Endothelial cell of umbilical vein (primary cell): ENCODE results near the gene UBAC1. TPM values are rescaled to one million over a fixed set of nuclear protein-coding genes. Genes with fewer than 3 reads are reported as not detected.

Source experiments
- BruUV-seq: library from RNA; stranded (reverse); fragments of 400-500 nt; replicated peaks from 2 replicates; lab custom pipeline; 2021; lab: Mats Ljungman, UMichigan
- CTCF ChIA-PET: fragments of 300-600, 350-600 bp; sonication (Branson Sonifier 250); formaldehyde crosslinking; loops from one replicate; lab custom pipeline; 2021; ENCODE audit warnings: antibody characterized with exemption, inconsistent platforms; lab: Charles Lee
- POLR2A ChIA-PET: fragments of 300-600, 350-600 bp; sonication (Branson Sonifier 250); formaldehyde crosslinking; loops from one replicate; lab custom pipeline; 2021; ENCODE audit warnings: antibody characterized with exemption, inconsistent platforms; lab: Charles Lee
- DNase-seq: peaks from one replicate; pipeline ENCODE4 v3.0.0-alpha.2; 2011; ENCODE audit warnings: low read depth, low spot score
- FAIRE-seq: peaks from 2 replicates; lab custom pipeline; 2011; peaks lifted over from hg19 to GRCh38; lab: Jason Lieb, UNC
- H2AFZ ChIP-seq: 2 replicates; pipeline ENCODE4 v1.6.0; 2012; ENCODE audit warnings: low read depth, low read length, control low read depth, inconsistent platforms
- H3K27ac ChIP-seq: 2 replicates; pipeline ENCODE4 v1.5.1; 2011; ENCODE audit warnings: low read depth, mild to moderate bottlenecking, control low read depth, low read length, moderate library complexity; ENCODE audit not compliant: insufficient read depth
- H3K27me3 ChIP-seq, 2 experiments: 2 replicates each; pipeline versions ENCODE4 v1.6.0 to v1.6.1; 2011; ENCODE audit warnings: low read length in 2 of 2, mixed read lengths in 1 of 2; ENCODE audit not compliant: control insufficient read depth in 2 of 2, insufficient read depth in 2 of 2
- H3K36me3 ChIP-seq, 2 experiments: 2 replicates in 1 of 2; 3 replicates in 1 of 2; pipeline ENCODE4 v1.5.1; 2011; ENCODE audit warnings: low read length in 2 of 2, mild to moderate bottlenecking in 1 of 2, moderate library complexity in 1 of 2; ENCODE audit not compliant: control insufficient read depth in 2 of 2, insufficient read depth in 2 of 2; ENCODE audit errors: extremely low read depth in 1 of 2
- H3K4me1 ChIP-seq: 3 replicates; pipeline ENCODE4 v1.5.1; 2011; ENCODE audit warnings: mild to moderate bottlenecking, low read length; ENCODE audit not compliant: control insufficient read depth, insufficient read depth; ENCODE audit errors: extremely low read depth
- H3K4me2 ChIP-seq: 2 replicates; pipeline ENCODE4 v1.6.1; 2011; ENCODE audit warnings: low read length, control low read depth, mixed read lengths; ENCODE audit not compliant: insufficient read depth
- H3K4me3 ChIP-seq, 3 experiments: fragments of 200-600 bp in 1 of 3; sonication (generic), shearing (Covaris generic) in 1 of 3; replicated peaks in 1 of 3; 2 replicates each; pipeline ENCODE4 v1.5.1; 2011 to 2016; ENCODE audit warnings: control low read depth in 3 of 3, low read length in 3 of 3, mild to moderate bottlenecking in 2 of 3, inconsistent platforms in 1 of 3, low read depth in 1 of 3, moderate library complexity in 1 of 3; ENCODE audit not compliant: insufficient read depth in 1 of 3
- H3K79me2 ChIP-seq: 2 replicates; pipeline ENCODE4 v1.6.0; 2012; ENCODE audit warnings: low read length, inconsistent platforms; ENCODE audit not compliant: control insufficient read depth, insufficient read depth
- H3K9ac ChIP-seq: replicated peaks from 2 replicates; pipeline ENCODE3; 2011; ENCODE audit warnings: low read length, control low read depth; ENCODE audit not compliant: insufficient read depth; ENCODE audit errors: extremely low read depth
- H3K9me1 ChIP-seq: replicated peaks from 3 replicates; pipeline ENCODE4 v1.6.0; 2011; ENCODE audit warnings: mild to moderate bottlenecking, low read length; ENCODE audit not compliant: control insufficient read depth, insufficient read depth; ENCODE audit errors: extremely low read depth
- H3K9me3 ChIP-seq: replicated peaks from 2 replicates; pipeline ENCODE4 v1.5.1; 2012; ENCODE audit warnings: low read length, inconsistent platforms; ENCODE audit not compliant: control insufficient read depth, insufficient read depth
- H4K20me1 ChIP-seq: replicated peaks from 2 replicates; pipeline ENCODE3; 2011; ENCODE audit warnings: mild to moderate bottlenecking, low read length; ENCODE audit not compliant: control insufficient read depth, insufficient read depth; ENCODE audit errors: extremely low read depth
- EZH2 ChIP-seq: IDR thresholded peaks from 2 replicates; pipeline ENCODE4 v1.6.1; 2012; ENCODE audit warnings: borderline replicate concordance, low read depth, mild to moderate bottlenecking, moderate library complexity, low read length, inconsistent platforms; ENCODE audit not compliant: severe bottlenecking
- FOS ChIP-seq: IDR thresholded peaks from 2 replicates; pipeline ENCODE4 v1.6.1; 2011; ENCODE audit warnings: mild to moderate bottlenecking, low read length, moderate library complexity, borderline replicate concordance; ENCODE audit not compliant: insufficient read depth
- GATA2 ChIP-seq: IDR thresholded peaks from 2 replicates; pipeline ENCODE4 v1.7.0; 2011; ENCODE audit warnings: low read depth, mild to moderate bottlenecking, moderate library complexity, mixed read lengths, low read length; ENCODE audit not compliant: insufficient read length, insufficient read depth
- JUN ChIP-seq: IDR thresholded peaks from 2 replicates; pipeline ENCODE4 v1.6.1; 2011; ENCODE audit warnings: borderline replicate concordance, low read depth; ENCODE audit not compliant: insufficient read length, insufficient read depth
- MYC ChIP-seq: IDR thresholded peaks from one replicate; pipeline ENCODE4 v1.6.1; 2011; ENCODE audit warnings: mild to moderate bottlenecking, low read depth, low read length
- POLR2A ChIP-seq: IDR thresholded peaks from 2 replicates; pipeline ENCODE4 v1.6.1; 2012; ENCODE audit warnings: low read depth, mild to moderate bottlenecking, control low read depth, low read length
- POLR2AphosphoS5 ChIP-seq: IDR thresholded peaks from 2 replicates; pipeline ENCODE4 v1.6.1; 2012; ENCODE audit warnings: low read depth, mild to moderate bottlenecking, control low read depth, low read length, moderate library complexity; ENCODE audit not compliant: insufficient read depth
- dilution Hi-C: fragments of 300-500 bp; cut with MboI; formaldehyde crosslinking; loops from one replicate; pipeline ENCODE4 v1.15.0; 2019; ENCODE audit warnings: low sequenced_read_pairs; ENCODE audit not compliant: extremely low pct_ligation_motif_present
- intact Hi-C: fragments of 100-400 bp; cut with micrococcal nuclease; formaldehyde crosslinking; loops from one replicate; pipeline ENCODE4 v1.10.0; 2022
- polyA plus RNA-seq, 4 experiments: library from polyadenylated mRNA; depleted of rRNA in 3 of 4; stranded (reverse) in 3 of 4; unstranded in 1 of 4; fragments of >200 nt; gene quantifications; 2 replicates each; pipeline versions ENCODE4 v1.2.1 to v1.2.3, GENCODE V29; 2011 to 2012; ENCODE audit warnings: missing spikeins in 1 of 4
- total RNA-seq: library from RNA; stranded (reverse); gene quantifications from 2 replicates; pipeline ENCODE4 v1.2.3, GENCODE V29; 2021
- TF ChIP-seq, protein P1 (sequence below), 2 donors: IDR thresholded peaks; 1 replicate in 1 of 2; 2 replicates in 1 of 2; pipeline ENCODE4 v1.5.1; 2011; ENCODE audit warnings: low read length in 2 of 2, mild to moderate bottlenecking in 2 of 2, moderate library complexity in 2 of 2, control low read depth in 1 of 2, inconsistent platforms in 1 of 2, low read depth in 1 of 2; ENCODE audit not compliant: insufficient read depth in 1 of 2; ENCODE audit errors: extremely low read depth in 1 of 2

UBAC1 gene
- total and polyA plus RNA-seq, 2 donors (not counting 3 experiments of a cell fraction or from before 2014, with no cell fraction given) = 39.5 to 56.7 TPM

DNA sequence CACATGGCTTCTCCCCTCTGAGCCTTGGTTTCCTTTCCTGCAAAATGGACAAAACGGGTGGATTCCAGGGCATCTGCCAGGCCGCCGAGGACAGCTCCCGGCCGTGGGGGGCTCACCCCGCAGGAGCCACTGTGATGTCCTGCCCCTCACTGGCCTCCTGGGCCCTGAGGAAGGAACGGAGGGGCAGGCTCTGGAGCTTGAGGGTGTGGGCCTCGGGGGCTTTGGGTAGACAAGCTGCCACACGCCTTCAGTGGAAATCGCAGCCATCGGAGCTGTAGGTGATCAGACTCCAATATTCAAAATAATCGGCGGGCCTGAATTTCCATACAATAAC, 32.2 kb upstream of the UBAC1 start:
- intact Hi-C loops (loop anchor here (2.0 to 5.0 kb wide), 2 partner anchors 25 to 59 kb away; no protein-coding TSS in a partner anchor), dilution Hi-C loops (no loop called here)
- Histone ChIP-seq H3K79me2 (no peaks in the 10 kb centered on the region), H3K36me3 (no peaks in the 10 kb centered on the region), H3K4me3 (no peak overlapping the region), H4K20me1 (no peaks in the 10 kb centered on the region), H3K4me1 (peaks cover 22% of the 10 kb centered on the region), H3K9me3 (no peaks in the 10 kb centered on the region), H3K4me2 (no peak overlapping the region), H3K27me3 (no peaks in the 10 kb centered on the region), H3K27ac (peak overlapping the region; percentile 86), H2AFZ (peak overlapping the region; percentile 79), H3K9ac (peak overlapping the region; percentile 51), H3K9me1 (no peaks in the 10 kb centered on the region)
- FAIRE-seq (no peak), DNase-seq (no peak)
- CTCF ChIA-PET = interaction anchor here (1.6 kb wide), 2 partner anchors 18 to 96 kb away, joined by 3 to 4 read pairs; no protein-coding TSS in a partner anchor
- POLR2A ChIA-PET = no interaction called here
- TF ChIP-seq FOS (no peak), POLR2A (no peak), JUN (no peak), EZH2 (no peak), MYC (no peak), GATA2 (no peak), POLR2AphosphoS5 (no peak)
- TF ChIP-seq, protein P1, sequence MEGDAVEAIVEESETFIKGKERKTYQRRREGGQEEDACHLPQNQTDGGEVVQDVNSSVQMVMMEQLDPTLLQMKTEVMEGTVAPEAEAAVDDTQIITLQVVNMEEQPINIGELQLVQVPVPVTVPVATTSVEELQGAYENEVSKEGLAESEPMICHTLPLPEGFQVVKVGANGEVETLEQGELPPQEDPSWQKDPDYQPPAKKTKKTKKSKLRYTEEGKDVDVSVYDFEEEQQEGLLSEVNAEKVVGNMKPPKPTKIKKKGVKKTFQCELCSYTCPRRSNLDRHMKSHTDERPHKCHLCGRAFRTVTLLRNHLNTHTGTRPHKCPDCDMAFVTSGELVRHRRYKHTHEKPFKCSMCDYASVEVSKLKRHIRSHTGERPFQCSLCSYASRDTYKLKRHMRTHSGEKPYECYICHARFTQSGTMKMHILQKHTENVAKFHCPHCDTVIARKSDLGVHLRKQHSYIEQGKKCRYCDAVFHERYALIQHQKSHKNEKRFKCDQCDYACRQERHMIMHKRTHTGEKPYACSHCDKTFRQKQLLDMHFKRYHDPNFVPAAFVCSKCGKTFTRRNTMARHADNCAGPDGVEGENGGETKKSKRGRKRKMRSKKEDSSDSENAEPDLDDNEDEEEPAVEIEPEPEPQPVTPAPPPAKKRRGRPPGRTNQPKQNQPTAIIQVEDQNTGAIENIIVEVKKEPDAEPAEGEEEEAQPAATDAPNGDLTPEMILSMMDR (IDR thresholded peaks at IDR 0.05; ENCODE audit: extremely low read depth in 1 of 2, insufficient read depth in 1 of 2, low read depth in 1 of 2, low read length in 2 of 2) = no peak
- no TSS peak for BruUV-seq
